ENCODE results near the gene CCDC85B.

GRCh38 chr11:65921876-65922275 lies 31.4 kb downstream of the CCDC85B start:
- TF ChIP-seq CTCF (IDR thresholded peaks at IDR 0.05) (no peak), POLR2AphosphoS5 (IDR thresholded peaks at IDR 0.05) (no peak), EP300 (IDR thresholded peaks at IDR 0.05) (no peak), POLR2A (IDR thresholded peaks at IDR 0.05) (no peak)
